WTC11 (cell line): ENCODE measurements around the gene SYNDIG1.

Experiments
- NR2C2 ChIP-seq: sonication (generic); formaldehyde crosslinking; IDR thresholded peaks from 2 replicates; pipeline ENCODE4 v1.8.0; 2022; ENCODE audit warnings: mild to moderate bottlenecking, missing genetic modification reagents
- TF ChIP-seq, protein P1 (sequence below): sonication (generic); formaldehyde crosslinking; IDR thresholded peaks from 2 replicates; pipeline ENCODE4 v1.8.0; 2022; ENCODE audit warnings: mild to moderate bottlenecking, missing genetic modification reagents
- TF ChIP-seq, protein P2 (sequence below): sonication (generic); formaldehyde crosslinking; IDR thresholded peaks from 2 replicates; pipeline ENCODE4 v1.8.1; 2022; ENCODE audit warnings: low read depth, mild to moderate bottlenecking, moderate library complexity, missing genetic modification reagents, borderline replicate concordance
- TF ChIP-seq, protein P3 (sequence below): sonication (generic); formaldehyde crosslinking; IDR thresholded peaks from 2 replicates; pipeline ENCODE4 v1.8.1; 2023; ENCODE audit warnings: mild to moderate bottlenecking, missing genetic modification reagents, moderate library complexity
- TF ChIP-seq, protein P4 (sequence below): fragments of 200-600 bp; IDR thresholded peaks from 2 replicates; pipeline ENCODE4 v1.8.0; 2022; ENCODE audit warnings: antibody characterized with exemption

DNA sequence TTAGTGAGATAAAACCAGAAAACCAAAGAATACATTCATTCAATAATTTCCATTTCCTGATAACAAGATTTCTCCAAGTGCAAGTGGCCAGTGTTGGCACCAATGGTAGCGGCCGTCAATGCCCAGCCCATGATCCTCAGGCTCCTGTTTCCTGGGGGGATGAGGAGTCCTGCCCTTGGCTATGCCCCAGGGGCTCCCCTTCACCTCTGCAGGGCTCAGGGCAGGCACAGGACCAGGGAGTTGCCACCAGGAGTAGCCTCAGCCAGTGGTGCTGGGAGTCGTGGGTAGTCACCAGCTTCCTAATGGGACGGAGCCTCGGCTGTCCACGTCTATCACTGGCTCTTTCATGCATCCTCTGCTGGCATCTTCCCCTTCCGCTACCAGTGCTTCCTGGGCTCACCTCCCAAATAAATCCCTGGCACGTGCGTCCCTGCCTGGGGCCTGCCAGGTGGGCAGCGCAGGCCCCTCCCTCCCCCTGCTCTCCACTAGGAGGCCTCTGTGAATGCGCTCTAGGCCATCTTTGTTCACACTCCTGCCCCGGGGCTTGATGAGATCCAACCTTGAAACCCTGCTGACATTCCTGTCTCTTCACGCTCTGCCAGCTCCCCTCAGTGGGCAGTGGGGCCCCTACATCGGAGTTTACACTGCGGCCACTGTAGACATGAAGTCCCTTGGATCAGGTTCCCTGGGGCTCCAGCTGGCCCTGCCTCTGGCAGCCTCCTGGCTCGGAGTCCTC is 215.7 kb downstream of the SYNDIG1 start:
- TF ChIP-seq, protein P1, sequence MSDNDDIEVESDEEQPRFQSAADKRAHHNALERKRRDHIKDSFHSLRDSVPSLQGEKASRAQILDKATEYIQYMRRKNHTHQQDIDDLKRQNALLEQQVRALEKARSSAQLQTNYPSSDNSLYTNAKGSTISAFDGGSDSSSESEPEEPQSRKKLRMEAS (CRISPR knock-in tag): no peak
- no peak for TF ChIP-seq NR2C2 (CRISPR knock-in tag)
- TF ChIP-seq, protein P2, sequence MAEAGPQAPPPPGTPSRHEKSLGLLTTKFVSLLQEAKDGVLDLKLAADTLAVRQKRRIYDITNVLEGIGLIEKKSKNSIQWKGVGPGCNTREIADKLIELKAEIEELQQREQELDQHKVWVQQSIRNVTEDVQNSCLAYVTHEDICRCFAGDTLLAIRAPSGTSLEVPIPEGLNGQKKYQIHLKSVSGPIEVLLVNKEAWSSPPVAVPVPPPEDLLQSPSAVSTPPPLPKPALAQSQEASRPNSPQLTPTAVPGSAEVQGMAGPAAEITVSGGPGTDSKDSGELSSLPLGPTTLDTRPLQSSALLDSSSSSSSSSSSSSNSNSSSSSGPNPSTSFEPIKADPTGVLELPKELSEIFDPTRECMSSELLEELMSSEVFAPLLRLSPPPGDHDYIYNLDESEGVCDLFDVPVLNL (CRISPR knock-in tag): no peak
- TF ChIP-seq, protein P3, sequence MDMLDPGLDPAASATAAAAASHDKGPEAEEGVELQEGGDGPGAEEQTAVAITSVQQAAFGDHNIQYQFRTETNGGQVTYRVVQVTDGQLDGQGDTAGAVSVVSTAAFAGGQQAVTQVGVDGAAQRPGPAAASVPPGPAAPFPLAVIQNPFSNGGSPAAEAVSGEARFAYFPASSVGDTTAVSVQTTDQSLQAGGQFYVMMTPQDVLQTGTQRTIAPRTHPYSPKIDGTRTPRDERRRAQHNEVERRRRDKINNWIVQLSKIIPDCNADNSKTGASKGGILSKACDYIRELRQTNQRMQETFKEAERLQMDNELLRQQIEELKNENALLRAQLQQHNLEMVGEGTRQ (CRISPR knock-in tag): no peak
- TF ChIP-seq, protein P4, sequence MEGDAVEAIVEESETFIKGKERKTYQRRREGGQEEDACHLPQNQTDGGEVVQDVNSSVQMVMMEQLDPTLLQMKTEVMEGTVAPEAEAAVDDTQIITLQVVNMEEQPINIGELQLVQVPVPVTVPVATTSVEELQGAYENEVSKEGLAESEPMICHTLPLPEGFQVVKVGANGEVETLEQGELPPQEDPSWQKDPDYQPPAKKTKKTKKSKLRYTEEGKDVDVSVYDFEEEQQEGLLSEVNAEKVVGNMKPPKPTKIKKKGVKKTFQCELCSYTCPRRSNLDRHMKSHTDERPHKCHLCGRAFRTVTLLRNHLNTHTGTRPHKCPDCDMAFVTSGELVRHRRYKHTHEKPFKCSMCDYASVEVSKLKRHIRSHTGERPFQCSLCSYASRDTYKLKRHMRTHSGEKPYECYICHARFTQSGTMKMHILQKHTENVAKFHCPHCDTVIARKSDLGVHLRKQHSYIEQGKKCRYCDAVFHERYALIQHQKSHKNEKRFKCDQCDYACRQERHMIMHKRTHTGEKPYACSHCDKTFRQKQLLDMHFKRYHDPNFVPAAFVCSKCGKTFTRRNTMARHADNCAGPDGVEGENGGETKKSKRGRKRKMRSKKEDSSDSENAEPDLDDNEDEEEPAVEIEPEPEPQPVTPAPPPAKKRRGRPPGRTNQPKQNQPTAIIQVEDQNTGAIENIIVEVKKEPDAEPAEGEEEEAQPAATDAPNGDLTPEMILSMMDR: no peak
